ENCODE measurements around the gene PLEKHG5.

GRCh38 chr1:6488602-6489382 is 2.7 kb downstream of the PLEKHG5 start:
- no peak for TF ChIP-seq EZH2phosphoT487 (IDR thresholded peaks at IDR 0.05; ENCODE audit: low read depth)
- no peak for TF ChIP-seq CTCF (IDR thresholded peaks at IDR 0.05; ENCODE audit: low read depth, low read length)
